ENCODE data around the gene RCBTB1. TPM values are rescaled to one million over a fixed set of nuclear protein-coding genes. Genes with fewer than 3 reads are reported as not detected.
A peak's percentile ranks its signal among the peaks of the same experiment; 100 is the strongest.
"Not testable (repeated sequence)": the region's sequence is repeated elsewhere in the genome, so short reads cannot be mapped to it uniquely, and the experiment has no call there.

RCBTB1 gene
- total RNA-seq, 4 donors from 2014 or later: 4.4 to 12.8 (median 6.5) TPM

DNA sequence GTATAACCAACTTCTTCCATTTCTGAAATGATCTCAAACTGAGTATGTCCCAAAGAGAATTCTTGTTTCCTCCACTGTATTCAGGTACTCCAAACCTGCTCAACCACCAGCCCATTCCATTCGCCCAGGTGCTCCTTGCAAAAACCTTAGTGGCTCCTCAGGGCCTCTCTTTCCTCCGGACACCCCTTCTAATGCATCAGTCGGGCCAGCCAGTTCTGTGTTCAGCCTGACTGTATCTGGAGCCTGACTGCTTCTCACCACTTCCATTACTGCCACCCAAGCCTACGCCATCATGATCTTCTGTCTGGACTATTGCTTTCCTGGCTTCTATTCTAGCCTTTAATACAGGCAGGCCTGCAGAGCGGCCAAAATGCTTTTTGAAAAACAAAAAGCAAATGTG, 88.1 kb downstream of the RCBTB1 start:
- DNase-seq (ENCODE audit: low spot score in 2 of 2): no peak
- 82 to 88% methylated on average over 5 of the region's 5 CpGs for WGBS, 2 donors
- intact Hi-C loops (cut with DNase I; ENCODE audit: low total_unique reads): loop anchor here (10.0 kb wide), 1 partner anchor 52 kb away; the partner anchor contains the start of genes CAB39L and SETDB2

DNA sequence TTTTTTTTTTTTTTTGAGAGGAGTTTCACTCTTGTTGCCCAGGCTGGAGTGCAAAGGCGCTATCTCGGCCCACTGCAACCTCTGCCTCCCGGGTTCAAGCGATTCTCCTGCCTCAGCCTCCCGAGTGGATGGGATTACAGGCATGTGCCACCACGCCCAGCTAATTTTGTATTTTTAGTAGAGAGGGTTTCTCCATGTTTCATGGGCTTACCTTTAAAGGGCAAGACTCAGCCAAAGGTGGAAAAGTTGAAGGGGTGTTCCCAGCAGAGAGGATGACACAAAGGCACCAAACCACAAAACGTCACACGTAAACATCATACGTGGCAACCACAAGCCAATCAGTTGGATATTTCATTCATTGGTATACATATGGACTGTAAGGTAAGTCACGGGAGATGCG, 88.5 kb downstream of the RCBTB1 start:
- WGBS, 2 donors: 65 to 72% methylated on average over 11 of the region's 11 CpGs
- DNase-seq (ENCODE audit: low spot score in 2 of 2): peak in 1 of 2 donors; percentile 20
- intact Hi-C loops (cut with DNase I; ENCODE audit: low total_unique reads): loop anchor here (10.0 kb wide), 1 partner anchor 52 kb away; the partner anchor contains the start of genes CAB39L and SETDB2
- H3K4me3 ChIP-seq (ENCODE audit: low read depth, poor library complexity, severe bottlenecking): not testable (repeated sequence)

More for the DNA sequence above, 88.1 kb downstream of the RCBTB1 start:
- H3K4me3 ChIP-seq (ENCODE audit: low read depth, poor library complexity, severe bottlenecking): no peak overlapping the region
- TF ChIP-seq, protein P1, sequence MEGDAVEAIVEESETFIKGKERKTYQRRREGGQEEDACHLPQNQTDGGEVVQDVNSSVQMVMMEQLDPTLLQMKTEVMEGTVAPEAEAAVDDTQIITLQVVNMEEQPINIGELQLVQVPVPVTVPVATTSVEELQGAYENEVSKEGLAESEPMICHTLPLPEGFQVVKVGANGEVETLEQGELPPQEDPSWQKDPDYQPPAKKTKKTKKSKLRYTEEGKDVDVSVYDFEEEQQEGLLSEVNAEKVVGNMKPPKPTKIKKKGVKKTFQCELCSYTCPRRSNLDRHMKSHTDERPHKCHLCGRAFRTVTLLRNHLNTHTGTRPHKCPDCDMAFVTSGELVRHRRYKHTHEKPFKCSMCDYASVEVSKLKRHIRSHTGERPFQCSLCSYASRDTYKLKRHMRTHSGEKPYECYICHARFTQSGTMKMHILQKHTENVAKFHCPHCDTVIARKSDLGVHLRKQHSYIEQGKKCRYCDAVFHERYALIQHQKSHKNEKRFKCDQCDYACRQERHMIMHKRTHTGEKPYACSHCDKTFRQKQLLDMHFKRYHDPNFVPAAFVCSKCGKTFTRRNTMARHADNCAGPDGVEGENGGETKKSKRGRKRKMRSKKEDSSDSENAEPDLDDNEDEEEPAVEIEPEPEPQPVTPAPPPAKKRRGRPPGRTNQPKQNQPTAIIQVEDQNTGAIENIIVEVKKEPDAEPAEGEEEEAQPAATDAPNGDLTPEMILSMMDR (IDR thresholded peaks at IDR 0.05): no peak
- TF ChIP-seq POLR2A (IDR thresholded peaks at IDR 0.05): no peak

DNA sequence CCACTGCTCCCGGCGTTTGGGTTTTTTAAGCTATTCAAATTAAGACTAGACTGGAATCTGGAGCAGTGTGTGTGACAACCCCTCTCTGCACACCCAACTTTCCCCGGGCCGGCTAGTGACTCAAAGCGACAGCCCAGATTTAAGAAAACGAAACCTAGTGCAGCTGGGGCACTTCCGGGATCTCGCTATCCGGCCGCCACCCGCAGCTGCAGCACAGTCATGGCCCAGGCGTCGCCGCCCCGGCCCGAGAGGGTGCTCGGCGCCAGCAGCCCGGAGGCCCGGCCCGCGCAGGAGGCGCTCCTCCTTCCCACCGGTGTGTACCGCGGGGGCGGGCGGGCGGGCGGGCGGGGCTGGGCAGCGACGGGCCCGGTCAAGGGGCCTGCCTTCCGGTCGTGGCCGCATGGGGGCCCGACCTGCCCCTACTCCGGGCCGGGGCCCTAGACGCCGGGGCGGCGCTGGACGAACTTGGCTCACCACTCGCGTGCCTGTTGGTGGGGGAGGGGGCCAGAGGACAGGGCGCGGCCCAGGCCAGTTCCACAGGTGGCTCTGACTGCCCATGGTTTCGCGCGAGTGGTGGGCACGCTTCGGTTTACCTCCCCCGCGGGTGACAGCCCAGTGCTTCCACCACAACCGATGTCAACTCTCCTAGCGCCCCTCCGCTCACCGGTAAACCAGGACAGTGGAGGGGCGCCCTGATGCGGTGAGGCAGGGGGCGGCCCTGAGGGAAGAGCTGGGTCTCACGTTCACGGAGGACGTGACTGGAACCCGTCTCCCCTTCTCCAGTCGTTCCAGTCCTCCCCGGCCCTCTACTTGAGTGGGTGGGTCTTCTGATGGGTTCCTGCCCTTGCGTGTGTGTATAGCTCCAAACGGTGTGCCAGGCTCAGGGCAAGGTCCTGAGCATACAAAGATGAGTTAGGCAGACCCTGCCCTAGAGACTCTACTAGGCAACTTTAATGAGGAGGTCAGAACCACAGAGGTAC, 89.3 kb downstream of the RCBTB1 start, which contains the start of gene PHF11:
Gene PHF11, plus strand, starts transcription at position 171 of the 980 bp plus-strand sequence. Its CDS starts 49 bp downstream, at position 220.
- peak within 1 kb of the TSS; percentile 51 for H3K4me3 ChIP-seq (ENCODE audit: low read depth, poor library complexity, severe bottlenecking)
- DNase-seq (ENCODE audit: low spot score in 2 of 2): peak; percentile 81 to 96
- intact Hi-C loops (cut with DNase I; ENCODE audit: low total_unique reads): loop anchor here (10.0 kb wide), 1 partner anchor 51 kb away; the partner anchor contains the start of genes CAB39L and SETDB2
- WGBS, 2 donors: 3 to 9% methylated on average over 17 to 26 of the region's 71 CpGs
- TF ChIP-seq, protein P1 (IDR thresholded peaks at IDR 0.05): no peak
- TF ChIP-seq POLR2A (IDR thresholded peaks at IDR 0.05): no peak

DNA sequence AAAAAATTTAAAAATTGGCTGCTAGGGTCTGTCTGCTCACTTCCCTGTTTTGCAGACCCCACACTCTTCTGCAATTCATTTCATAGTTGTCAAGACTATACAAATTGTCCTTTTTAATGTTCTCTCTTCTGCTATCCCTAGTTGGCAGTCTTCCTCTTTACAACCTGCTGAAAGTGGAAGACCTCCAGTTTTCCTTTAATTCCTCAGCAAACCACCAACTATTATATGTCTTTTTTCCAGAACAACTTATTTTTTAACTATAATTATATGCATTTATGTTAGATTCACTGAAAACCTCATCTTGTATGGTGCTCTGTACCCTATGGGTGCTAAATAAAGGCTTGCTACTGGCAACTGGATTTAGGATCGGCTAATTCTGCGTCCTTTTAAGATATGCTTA, 90.7 kb downstream of the RCBTB1 start:
- 32 to 38% methylated on average over 2 of the region's 2 CpGs for WGBS, 2 donors
- DNase-seq (ENCODE audit: low spot score in 2 of 2): no peak
- intact Hi-C loops (cut with DNase I; ENCODE audit: low total_unique reads): loop anchor here (10.0 kb wide), 1 partner anchor 50 kb away; the partner anchor contains the start of genes CAB39L and SETDB2
- H3K4me3 ChIP-seq (ENCODE audit: low read depth, poor library complexity, severe bottlenecking): peak overlapping the region; percentile 51
- no peak for TF ChIP-seq POLR2A (IDR thresholded peaks at IDR 0.05)
- TF ChIP-seq, protein P1 (IDR thresholded peaks at IDR 0.05): no peak

DNA sequence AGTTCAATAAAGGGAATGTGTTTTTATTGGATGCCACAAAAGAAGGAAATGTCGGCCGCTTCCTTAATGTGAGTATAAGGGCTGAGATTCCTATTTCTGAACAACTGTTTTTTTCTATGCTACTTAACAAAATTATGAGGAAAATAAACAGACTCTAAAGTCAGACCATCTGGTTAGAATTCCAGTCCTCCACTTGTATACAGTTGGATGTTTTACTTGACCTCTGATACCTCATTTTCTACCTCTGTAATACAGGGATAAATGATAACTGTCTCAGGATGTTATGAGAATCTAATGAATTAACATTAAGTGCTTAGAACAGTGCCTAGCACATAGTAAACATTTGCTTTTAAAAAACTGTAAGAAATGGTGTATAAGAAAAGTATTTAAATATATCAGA, 96.8 kb downstream of the RCBTB1 start:
- 84 to 87% methylated on average over 2 of the region's 2 CpGs for WGBS, 2 donors
- H3K4me3 ChIP-seq (ENCODE audit: low read depth, poor library complexity, severe bottlenecking): no peak overlapping the region
- no peak for DNase-seq (ENCODE audit: low spot score in 2 of 2)
- intact Hi-C loops (cut with DNase I; ENCODE audit: low total_unique reads): no loop called here
- TF ChIP-seq, protein P1 (IDR thresholded peaks at IDR 0.05): no peak
- TF ChIP-seq POLR2A (IDR thresholded peaks at IDR 0.05): no peak

Other genes with a start within 250 kb of the RCBTB1 start
- gene CAB39L, start 141.5 kb downstream of the RCBTB1 start, total RNA-seq: 10 to 100 TPM; 14.9 to 31.1 (median 26.3) TPM
- gene SETDB2, start 141.3 kb downstream of the RCBTB1 start, total RNA-seq: 10 to 100 TPM in 2 of 4 donors, 1 to 10 TPM in 2; 9.3 to 14.4 (median 9.9) TPM
- 10 to 100 TPM; 21.2 to 49.4 (median 32.0) TPM for gene PHF11, start 89.6 kb downstream of the RCBTB1 start, total RNA-seq
- under 1 TPM in 2 of 4 donors, not detected in 2; 0.19 to 0.51 TPM for gene ARL11, start 42.9 kb upstream of the RCBTB1 start, total RNA-seq
- 100 to 1,000 TPM in 2 of 4 donors, 10 to 100 TPM in 2; 76.4 to 125 (median 99.4) TPM for gene EBPL, start 105.9 kb upstream of the RCBTB1 start, total RNA-seq
- 10 to 100 TPM; 17.7 to 25.0 (median 24.8) TPM for gene KPNA3, start 207.1 kb upstream of the RCBTB1 start, total RNA-seq

Measured in lower leg skin (tissue), 4 donors.